ENCODE measurements around the gene CERT1. TPM values are rescaled to one million over a fixed set of nuclear protein-coding genes. Genes with fewer than 3 reads are reported as not detected.
"Not testable (repeated sequence)": the region's sequence is repeated elsewhere in the genome, so short reads cannot be mapped to it uniquely, and the experiment has no call there.

The CERT1 gene, protein sequence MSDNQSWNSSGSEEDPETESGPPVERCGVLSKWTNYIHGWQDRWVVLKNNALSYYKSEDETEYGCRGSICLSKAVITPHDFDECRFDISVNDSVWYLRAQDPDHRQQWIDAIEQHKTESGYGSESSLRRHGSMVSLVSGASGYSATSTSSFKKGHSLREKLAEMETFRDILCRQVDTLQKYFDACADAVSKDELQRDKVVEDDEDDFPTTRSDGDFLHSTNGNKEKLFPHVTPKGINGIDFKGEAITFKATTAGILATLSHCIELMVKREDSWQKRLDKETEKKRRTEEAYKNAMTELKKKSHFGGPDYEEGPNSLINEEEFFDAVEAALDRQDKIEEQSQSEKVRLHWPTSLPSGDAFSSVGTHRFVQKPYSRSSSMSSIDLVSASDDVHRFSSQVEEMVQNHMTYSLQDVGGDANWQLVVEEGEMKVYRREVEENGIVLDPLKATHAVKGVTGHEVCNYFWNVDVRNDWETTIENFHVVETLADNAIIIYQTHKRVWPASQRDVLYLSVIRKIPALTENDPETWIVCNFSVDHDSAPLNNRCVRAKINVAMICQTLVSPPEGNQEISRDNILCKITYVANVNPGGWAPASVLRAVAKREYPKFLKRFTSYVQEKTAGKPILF
- 49.6 TPM for total RNA-seq

DNA sequence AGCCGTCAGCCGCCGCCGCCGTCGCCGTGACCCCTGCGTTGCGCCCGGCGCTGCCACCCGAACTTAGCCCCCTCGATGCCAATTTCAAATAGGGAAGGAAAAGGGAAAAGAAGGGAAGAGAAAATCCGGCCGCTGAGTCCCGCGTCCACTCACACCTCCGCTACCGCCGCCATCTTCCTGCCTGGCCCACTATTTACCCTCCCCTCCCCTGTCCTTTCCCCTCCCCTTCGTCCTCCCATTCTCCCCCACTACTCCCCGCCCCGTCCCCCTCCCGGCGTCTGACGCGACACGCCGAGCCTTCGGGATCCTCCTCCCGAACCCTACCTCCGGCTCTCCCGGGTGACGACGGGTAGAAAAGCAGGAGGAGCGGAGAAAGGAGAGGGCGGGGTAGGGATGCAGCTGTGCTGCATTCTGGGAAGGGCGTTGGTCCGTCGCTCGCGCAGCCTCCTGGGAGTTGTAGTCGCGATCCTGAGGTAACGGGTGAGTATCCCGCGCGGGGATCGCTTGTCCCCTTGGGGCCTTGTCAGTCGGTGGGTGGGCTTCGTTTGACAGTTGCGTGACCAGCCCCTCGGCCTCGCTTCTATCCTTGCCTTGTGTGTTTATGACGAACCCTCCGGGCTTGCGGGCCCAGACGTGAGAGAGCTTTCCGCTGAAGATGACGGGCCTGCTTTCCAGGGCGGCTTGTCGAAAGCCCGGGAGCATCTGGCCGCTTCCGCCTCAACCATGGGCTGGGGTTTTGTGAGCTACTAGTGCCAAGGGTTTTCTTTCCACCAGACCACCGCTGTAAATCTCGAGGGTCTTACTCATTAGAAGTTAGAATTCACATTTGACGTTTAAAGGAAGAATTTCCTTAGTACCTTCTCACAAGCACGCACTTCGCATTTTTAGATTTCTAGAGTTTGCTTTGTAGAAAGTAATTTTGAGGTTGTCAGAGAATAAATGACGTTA lies at the start of gene CERT1, which contains the start of gene POLK:
TSS of gene CERT1 (minus strand) at position 195 of the 948 bp plus-strand sequence. CDS start 422 bp downstream, outside the sequence.
TSS of gene POLK (plus strand) at position 457 of the 948 bp plus-strand sequence.
- peak; percentile 99 for DNase-seq

- not testable (repeated sequence) for DNase-seq
Measured at GRCh38 chr5:75560655-75561054, 49.2 kb upstream of the CERT1 start.

DNA sequence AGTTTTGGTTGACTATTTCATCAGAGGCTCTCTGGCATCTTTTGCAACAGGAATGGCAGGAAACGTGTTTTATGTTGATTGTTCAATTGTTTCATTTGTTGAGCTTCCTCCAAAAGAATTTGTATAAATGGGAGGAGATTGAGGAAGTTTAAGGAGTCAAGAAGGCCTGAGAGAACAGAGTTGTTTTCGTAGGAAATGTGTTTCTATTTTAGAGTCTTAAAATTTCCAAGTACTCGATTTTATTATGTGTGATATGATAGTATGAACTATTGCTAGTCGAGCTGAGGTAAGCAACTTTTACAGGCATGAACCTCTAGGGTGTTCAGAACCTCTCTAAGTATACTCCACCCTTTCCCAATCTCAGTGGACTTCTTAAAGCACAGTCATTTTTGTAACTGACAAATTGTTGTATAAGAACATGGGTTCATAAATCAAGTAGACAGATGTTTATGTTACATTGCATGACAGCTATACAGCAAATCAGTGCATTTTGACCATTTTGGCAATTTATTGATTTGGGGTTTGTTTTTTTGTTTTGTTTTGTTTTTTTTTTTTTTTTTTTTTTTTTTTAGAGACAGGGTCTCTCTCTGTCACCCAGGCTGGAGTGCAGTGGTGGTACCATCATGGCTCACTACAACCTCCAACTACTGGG lies 47.7 kb upstream of the CERT1 start:
- DNase-seq = no peak

- DNase-seq = no peak
Measured at GRCh38 chr5:75558221-75558620, 46.8 kb upstream of the CERT1 start.

DNA sequence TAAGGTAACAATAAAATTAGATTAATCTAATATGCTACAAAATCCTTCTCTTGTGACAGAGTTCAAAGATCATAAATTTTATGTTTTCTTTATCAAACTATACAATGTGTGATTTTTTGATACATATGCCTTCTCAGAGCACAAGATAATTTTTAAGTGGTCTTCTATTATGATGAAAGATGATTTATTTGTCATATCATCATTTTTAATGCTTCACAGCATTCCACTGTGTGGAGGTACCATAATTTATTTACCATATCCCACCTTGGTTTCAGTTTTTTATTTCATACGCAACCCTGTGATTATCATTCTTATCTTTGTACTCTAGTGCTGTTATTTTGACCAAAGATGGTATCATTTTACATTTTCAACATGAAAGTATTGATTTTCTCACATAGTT lies 41.9 kb upstream of the CERT1 start:
- no peak for DNase-seq

GRCh38 chr5:75552764-75553163 lies 41.3 kb upstream of the CERT1 start:
- no peak for DNase-seq

DNA sequence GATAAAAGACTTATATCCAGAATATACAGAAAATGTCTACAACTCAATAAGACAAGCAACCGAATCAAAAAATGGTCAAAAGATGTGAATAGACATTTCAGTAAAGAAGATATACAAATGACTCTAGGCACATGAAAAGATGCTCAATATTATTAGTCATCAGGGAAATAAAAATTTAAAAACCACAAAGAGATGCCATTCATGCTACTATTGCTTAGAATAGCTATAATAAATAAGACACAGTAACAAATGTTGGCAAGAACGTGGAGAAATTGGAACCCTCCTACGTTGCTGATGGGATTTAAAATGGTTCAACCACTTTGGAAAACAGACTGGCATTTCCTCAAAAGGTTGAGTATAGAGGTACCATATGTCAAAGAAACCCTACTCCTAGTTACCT lies 40.0 kb upstream of the CERT1 start:
- DNase-seq = no peak

GRCh38 chr5:75550597-75550996 lies 39.2 kb upstream of the CERT1 start:
- DNase-seq = no peak

DNA sequence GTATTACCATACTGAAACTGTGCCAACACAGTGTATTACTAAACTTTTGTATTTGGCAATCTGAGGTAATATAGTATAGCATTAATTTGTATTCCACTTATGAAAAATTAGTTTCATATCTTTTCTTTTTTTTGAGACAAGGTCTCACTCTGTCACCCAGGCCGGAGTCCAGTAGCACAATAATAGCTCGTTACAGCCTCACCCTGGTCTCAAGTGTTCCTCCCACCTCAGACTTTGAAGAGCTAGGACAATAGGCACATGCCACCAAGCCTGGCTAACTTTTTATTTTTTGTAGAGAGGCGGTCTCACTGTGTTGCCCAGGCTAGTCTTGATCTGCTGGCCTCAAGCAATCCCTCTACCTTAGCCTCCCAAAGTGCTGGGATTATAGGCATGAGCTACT lies 36.4 kb upstream of the CERT1 start:
- DNase-seq = no peak

GRCh38 chr5:75546830-75547229 lies 35.4 kb upstream of the CERT1 start:
- DNase-seq = no peak

GRCh38 chr5:75545131-75545530 lies 33.7 kb upstream of the CERT1 start:
- no peak for DNase-seq

- DNase-seq = no peak
Measured at GRCh38 chr5:75538211-75538610, 26.8 kb upstream of the CERT1 start.

GRCh38 chr5:75536694-75537360 lies 25.4 kb upstream of the CERT1 start:
- no peak for DNase-seq

DNA sequence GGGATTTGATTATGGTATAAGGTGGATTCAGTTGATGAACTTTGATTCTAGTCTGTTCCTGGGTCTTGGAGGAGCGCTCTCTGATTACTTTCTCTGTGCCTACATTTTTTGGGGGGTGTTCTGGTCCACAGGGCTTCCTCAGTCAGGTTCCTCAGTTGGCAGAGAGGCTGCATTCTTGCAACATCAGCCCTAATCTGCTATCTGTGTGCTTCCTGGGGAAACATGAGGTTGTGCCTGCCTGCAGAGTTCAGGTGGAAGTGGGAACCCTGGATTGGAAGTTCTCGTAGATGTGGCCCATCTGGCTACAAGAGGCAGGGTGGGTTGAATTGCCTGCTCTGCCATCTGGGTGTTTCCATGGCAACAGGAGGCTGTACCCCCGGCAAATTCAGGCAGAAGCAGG lies 24.7 kb upstream of the CERT1 start:
- DNase-seq = no peak

DNA sequence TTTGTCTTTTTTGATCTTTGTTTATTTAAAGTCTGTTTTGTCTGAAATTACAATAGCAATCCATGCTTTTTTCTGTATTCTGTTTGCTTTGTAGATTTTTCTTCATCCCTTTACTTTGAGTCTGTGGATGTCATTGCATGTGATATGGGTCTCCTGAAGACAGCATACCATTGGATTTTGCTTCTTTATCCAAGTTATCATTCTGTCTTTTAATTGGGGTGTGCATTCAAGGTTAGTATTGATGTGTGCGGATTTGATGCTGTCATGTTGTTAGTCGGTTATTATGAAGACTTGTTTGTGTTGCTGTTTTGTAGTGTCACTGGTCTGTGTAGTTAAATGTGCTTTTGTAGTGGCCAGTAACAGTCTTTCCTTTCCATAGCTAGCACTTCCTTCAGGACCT lies 23.3 kb upstream of the CERT1 start:
- no peak for DNase-seq

- not testable (repeated sequence) for DNase-seq
Measured at GRCh38 chr5:75533716-75534115, 22.3 kb upstream of the CERT1 start.

DNA sequence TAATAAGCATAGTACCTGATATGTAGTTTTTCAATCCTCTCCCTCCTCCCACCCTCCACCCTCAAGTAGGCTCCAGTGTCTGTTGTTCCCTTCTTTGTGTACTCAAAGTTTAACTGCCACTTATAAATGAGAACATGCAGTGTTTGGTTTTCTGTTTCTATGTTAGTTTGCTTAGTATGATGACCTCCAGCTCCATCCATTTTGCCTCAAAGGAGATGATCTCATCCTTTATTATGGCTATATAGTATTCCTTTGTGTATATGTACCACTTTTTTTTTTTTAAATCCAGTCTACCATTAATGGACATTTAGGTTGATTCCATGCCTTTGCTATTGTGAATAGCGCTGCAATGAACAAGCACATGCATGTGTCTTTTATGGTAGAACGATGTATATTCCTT lies 20.8 kb upstream of the CERT1 start:
- DNase-seq = no peak

GRCh38 chr5:75529185-75529584 lies 17.8 kb upstream of the CERT1 start:
- DNase-seq = no peak

DNA sequence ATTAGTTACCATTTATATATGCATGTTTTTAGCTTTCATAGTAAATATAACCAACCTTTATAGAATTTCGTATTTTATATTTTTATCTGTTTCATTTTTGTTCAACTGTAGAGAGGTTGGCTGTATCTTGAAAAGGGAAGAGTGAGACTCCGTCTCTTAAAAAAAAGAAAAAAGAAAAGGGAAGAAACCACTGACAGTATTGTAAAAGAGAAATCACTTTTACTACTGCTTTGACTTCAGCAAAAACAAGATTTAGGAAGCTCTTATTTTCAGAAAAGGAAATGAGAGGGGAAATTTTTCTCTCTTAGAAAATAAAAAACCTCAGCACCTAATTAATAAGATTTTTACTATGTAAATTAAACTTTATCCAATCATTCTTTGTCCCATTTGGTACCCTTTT lies 14.6 kb upstream of the CERT1 start:
- no peak for DNase-seq

GRCh38 chr5:75525344-75525743 lies 13.9 kb upstream of the CERT1 start:
- no peak for DNase-seq

GRCh38 chr5:75524591-75524990 lies 13.2 kb upstream of the CERT1 start:
- no peak for DNase-seq

DNA sequence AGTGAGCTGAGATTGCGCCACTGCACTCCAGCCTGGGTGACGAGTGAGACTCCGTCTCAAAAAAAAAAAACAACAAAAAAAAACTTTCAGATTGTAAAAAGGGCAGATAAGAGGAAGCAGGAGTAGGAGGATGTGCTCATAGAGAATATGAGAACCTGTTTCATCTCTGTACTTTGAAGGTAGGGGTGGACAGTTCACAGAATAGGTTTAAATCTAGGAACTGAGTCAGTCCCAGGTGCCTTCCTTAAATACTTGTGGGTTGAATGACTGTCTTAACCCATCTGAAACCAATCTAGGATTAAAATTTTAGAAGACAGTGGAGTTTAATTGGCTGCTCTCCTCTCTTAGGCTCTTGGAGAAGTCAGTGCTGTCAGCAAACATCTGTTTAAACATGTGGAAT lies 12.6 kb upstream of the CERT1 start:
- no peak for DNase-seq

Data from occipital lobe (tissue), 2 donors.